HG02642 (cell line): Measurements from ENCODE around the gene P3H3.

Experiments
- ATAC-seq: cut with Tn5 transposase; IDR thresholded peaks from one replicate; pipeline ENCODE4 v1.9.1; 2021; ENCODE audit warnings: mild to moderate bottlenecking; ENCODE audit not compliant: unreplicated experiment, poor library complexity

The P3H3 gene

GRCh38 chr12:6795088-6795487 lies 33.1 kb upstream of the P3H3 start:
- no peak for ATAC-seq

GRCh38 chr12:6796576-6796975 lies 31.6 kb upstream of the P3H3 start:
- ATAC-seq: no peak

GRCh38 chr12:6799147-6799546 lies 29.1 kb upstream of the P3H3 start:
- no peak for ATAC-seq

- no peak for ATAC-seq
Observed at GRCh38 chr12:6807170-6807569, 21.0 kb upstream of the P3H3 start.

GRCh38 chr12:6809056-6809455 lies 19.2 kb upstream of the P3H3 start:
- no peak for ATAC-seq

GRCh38 chr12:6810758-6811157 lies 17.4 kb upstream of the P3H3 start:
- no peak for ATAC-seq

GRCh38 chr12:6813363-6813762 lies 14.8 kb upstream of the P3H3 start:
- ATAC-seq: no peak

- ATAC-seq: no peak
Observed at GRCh38 chr12:6816598-6816997, 11.6 kb upstream of the P3H3 start.

- ATAC-seq: no peak
Observed at GRCh38 chr12:6817098-6817497, 11.1 kb upstream of the P3H3 start.

- ATAC-seq: no peak
Observed at GRCh38 chr12:6817662-6818157, 10.5 kb upstream of the P3H3 start.

- no peak for ATAC-seq
Observed at GRCh38 chr12:6818222-6818621, 10.0 kb upstream of the P3H3 start.

GRCh38 chr12:6818645-6819044 lies 9.6 kb upstream of the P3H3 start:
- ATAC-seq: no peak

- no peak for ATAC-seq
Observed at GRCh38 chr12:6819106-6820030, 8.8 kb upstream of the P3H3 start.

- ATAC-seq: no peak
Observed at GRCh38 chr12:6820166-6820565, 8.0 kb upstream of the P3H3 start.

- no peak for ATAC-seq
Observed at GRCh38 chr12:6821591-6822425, 6.4 kb upstream of the P3H3 start, which contains the start of gene GPR162. Gene GPR162, plus strand, starts transcription at chr12:6821821. Its CDS starts 2,078 bp downstream, at chr12:6823899.

GRCh38 chr12:6822426-6823135 lies 5.6 kb upstream of the P3H3 start:
- no peak for ATAC-seq

- ATAC-seq: no peak
Observed at GRCh38 chr12:6823182-6824084, 4.8 kb upstream of the P3H3 start.

- ATAC-seq: no peak
Observed at GRCh38 chr12:6824085-6824775, 4.0 kb upstream of the P3H3 start.

- ATAC-seq: no peak
Observed at GRCh38 chr12:6824901-6825381, 3.3 kb upstream of the P3H3 start.
